Activated CD8-positive, alpha-beta memory T cell treated with anti-CD3 and anti-CD28 coated beads for 36 hours (primary cell): Measurements from ENCODE around the gene TNIP2. TPM values are rescaled to one million over a fixed set of nuclear protein-coding genes. Genes with fewer than 3 reads are reported as not detected.

ENCODE experiments used
- CTCF ChIA-PET: fragments of 350-600 bp; sonication (Branson Sonifier 250); formaldehyde crosslinking; loops from one replicate; lab custom pipeline; 2021; ENCODE audit warnings: antibody characterized with exemption; lab: Charles Lee
- POLR2A ChIA-PET: fragments of 350-600 bp; sonication (Branson Sonifier 250); formaldehyde crosslinking; loops from one replicate; lab custom pipeline; 2021; ENCODE audit warnings: antibody characterized with exemption; lab: Charles Lee
- total RNA-seq, 2 experiments: library from RNA; stranded (reverse); gene quantifications; one replicate each; pipeline ENCODE4 v1.2.3, GENCODE V29; 2021

The TNIP2 gene
- total RNA-seq, 2 experiments from 2014 or later = 85.5 to 86.4 TPM

- CTCF ChIA-PET = interaction anchor here (0.9 kb wide), 1 partner anchor 9 kb away, joined by 3 read pairs; no protein-coding TSS in a partner anchor
- POLR2A ChIA-PET = interaction anchor here (0.6 kb wide), 1 partner anchor 17 kb away, joined by 3 read pairs; no protein-coding TSS in a partner anchor
These were observed 40.0 kb upstream of the TNIP2 start for GRCh38 chr4:2795893-2796848.

- ChIA-PET CTCF (no interaction called here), POLR2A (no interaction called here)
These were observed 39.3 kb upstream of the TNIP2 start for GRCh38 chr4:2795300-2795892.

GRCh38 chr4:2794486-2795299, 38.6 kb upstream of the TNIP2 start:
- ChIA-PET POLR2A (no interaction called here), CTCF (no interaction called here)

- POLR2A ChIA-PET = no interaction called here
- CTCF ChIA-PET = no interaction called here
These were observed 37.7 kb upstream of the TNIP2 start for GRCh38 chr4:2793586-2794485.

- ChIA-PET CTCF (interaction anchor here (1.2 kb wide), 1 partner anchor 29 kb away, joined by 3 read pairs; no protein-coding TSS in a partner anchor), POLR2A (interaction anchor here (1.0 kb wide), 1 partner anchor 142 kb away, joined by 3 read pairs; no protein-coding TSS in a partner anchor)
These were observed 36.8 kb upstream of the TNIP2 start, which contains the start of gene SH3BP2 for GRCh38 chr4:2792711-2793585. Gene SH3BP2 (plus strand): TSS chr4:2793085. CDS start chr4:2820618, 27,533 bp downstream.

- CTCF ChIA-PET = interaction anchor here (0.8 to 1.3 kb wide), 4 partner anchors 9 to 46 kb away, joined by 3 read pairs; no protein-coding TSS in a partner anchor
- POLR2A ChIA-PET = interaction anchor here (1.0 kb wide), 1 partner anchor 143 kb away, joined by 3 read pairs; no protein-coding TSS in a partner anchor
These were observed 36.2 kb upstream of the TNIP2 start for GRCh38 chr4:2792396-2792710.

- ChIA-PET POLR2A (interaction anchor here (0.6 kb wide), 1 partner anchor 56 kb away, joined by 3 read pairs; no protein-coding TSS in a partner anchor), CTCF (interaction anchor here (0.6 to 1.3 kb wide), 5 partner anchors 8 to 46 kb away, joined by 3 read pairs; no protein-coding TSS in a partner anchor)
These were observed 35.6 kb upstream of the TNIP2 start for GRCh38 chr4:2791518-2792395.

- CTCF ChIA-PET = interaction anchor here (0.6 to 1.3 kb wide), 3 partner anchors 7 to 27 kb away, joined by 3 read pairs; no protein-coding TSS in a partner anchor
- POLR2A ChIA-PET = interaction anchor here (0.5 to 0.6 kb wide), 2 partner anchors 31 to 57 kb away, joined by 3 read pairs; no protein-coding TSS in a partner anchor
These were observed 34.7 kb upstream of the TNIP2 start for GRCh38 chr4:2790583-2791517.

- ChIA-PET POLR2A (no interaction called here), CTCF (no interaction called here)
These were observed 33.9 kb upstream of the TNIP2 start for GRCh38 chr4:2789793-2790582.

- ChIA-PET POLR2A (no interaction called here), CTCF (no interaction called here)
These were observed 33.2 kb upstream of the TNIP2 start for GRCh38 chr4:2789351-2789750.

- POLR2A ChIA-PET = no interaction called here
- CTCF ChIA-PET = no interaction called here
These were observed 32.5 kb upstream of the TNIP2 start for GRCh38 chr4:2788532-2789103.

- ChIA-PET CTCF (interaction anchor here (0.9 to 1.2 kb wide), 3 partner anchors 9 to 27 kb away, joined by 3 to 4 read pairs (median 3); no protein-coding TSS in a partner anchor), POLR2A (no interaction called here)
These were observed 32.0 kb upstream of the TNIP2 start for GRCh38 chr4:2788101-2788500.

- ChIA-PET POLR2A (no interaction called here), CTCF (interaction anchor here (0.9 to 2.1 kb wide), 4 partner anchors 9 to 28 kb away, joined by 3 to 9 read pairs (median 4); no protein-coding TSS in a partner anchor)
These were observed 31.3 kb upstream of the TNIP2 start for GRCh38 chr4:2787230-2788100.
